H4 (cell line): ENCODE data around the gene MFSD2B. TPM values are rescaled to one million over a fixed set of nuclear protein-coding genes. Genes with fewer than 3 reads are reported as not detected.
A peak's percentile ranks its signal among the peaks of the same experiment; 100 is the strongest.
"Not testable (repeated sequence)": the region's sequence is repeated elsewhere in the genome, so short reads cannot be mapped to it uniquely, and the experiment has no call there.

ENCODE experiments used
- DNase-seq: peaks from one replicate; pipeline ENCODE4 v3.0.0-alpha.2; 2015; ENCODE audit warnings: low spot score
- total RNA-seq: library from RNA; depleted of rRNA; stranded (reverse); fragments of >200 nt; shearing (Covaris generic); gene quantifications from 2 replicates; pipeline ENCODE4 v1.2.3, GENCODE V29; 2014

The MFSD2B gene
- total RNA-seq, 1 experiment from 2014 or later, result not detected

GRCh38 chr2:24018241-24018640 lies 8.4 kb downstream of the MFSD2B start:
- DNase-seq, result no peak

- DNase-seq, result no peak
These were observed 9.8 kb downstream of the MFSD2B start for GRCh38 chr2:24019729-24020128.

- DNase-seq, result no peak
These were observed 10.4 kb downstream of the MFSD2B start for GRCh38 chr2:24020244-24020643.

- no peak for DNase-seq
These were observed 11.5 kb downstream of the MFSD2B start for GRCh38 chr2:24021122-24021998.

GRCh38 chr2:24022324-24022974 lies 12.6 kb downstream of the MFSD2B start:
- DNase-seq, result no peak

- DNase-seq, result no peak
These were observed 13.2 kb downstream of the MFSD2B start for GRCh38 chr2:24022975-24023575.

GRCh38 chr2:24024018-24024417 lies 14.1 kb downstream of the MFSD2B start:
- no peak for DNase-seq

GRCh38 chr2:24024996-24025663 lies 15.2 kb downstream of the MFSD2B start:
- no peak for DNase-seq

- no peak for DNase-seq
These were observed 16.3 kb downstream of the MFSD2B start for GRCh38 chr2:24026233-24026632.

GRCh38 chr2:24038786-24039499 lies 29.1 kb downstream of the MFSD2B start:
- no peak for DNase-seq

- no peak for DNase-seq
These were observed 30.6 kb downstream of the MFSD2B start for GRCh38 chr2:24040511-24040910.

GRCh38 chr2:24043133-24043532 lies 33.2 kb downstream of the MFSD2B start:
- DNase-seq, result not testable (repeated sequence)

- DNase-seq, result no peak
These were observed 35.9 kb downstream of the MFSD2B start for GRCh38 chr2:24045511-24046508.

- no peak for DNase-seq
These were observed 36.7 kb downstream of the MFSD2B start for GRCh38 chr2:24046599-24046929.

- DNase-seq, result peak; percentile 97
These were observed 37.2 kb downstream of the MFSD2B start, which contains the start of gene WDCP for GRCh38 chr2:24046930-24047702. Gene WDCP (minus strand): TSS chr2:24047391. CDS start chr2:24039494, 7,897 bp downstream.

- DNase-seq, result no peak
These were observed 37.8 kb downstream of the MFSD2B start for GRCh38 chr2:24047703-24048033.

GRCh38 chr2:24048769-24049484 lies 39.0 kb downstream of the MFSD2B start:
- no peak for DNase-seq

GRCh38 chr2:24049485-24050021 lies 39.7 kb downstream of the MFSD2B start, which contains the start of gene FKBP1B:
Gene FKBP1B (plus strand): TSS chr2:24049741. CDS start chr2:24049850, 109 bp downstream.
- DNase-seq, result peak; percentile 26
